AML-193 (cell line): ENCODE data around the gene TRDMT1.
"Not testable (repeated sequence)": the region's sequence is repeated elsewhere in the genome, so short reads cannot be mapped to it uniquely, and the experiment has no call there.

ENCODE experiments used
- DNase-seq, 2 experiments: peaks; one replicate each; lab custom pipeline; 2025; lab: John Stamatoyannopoulos, UW

Gene TRDMT1

DNA sequence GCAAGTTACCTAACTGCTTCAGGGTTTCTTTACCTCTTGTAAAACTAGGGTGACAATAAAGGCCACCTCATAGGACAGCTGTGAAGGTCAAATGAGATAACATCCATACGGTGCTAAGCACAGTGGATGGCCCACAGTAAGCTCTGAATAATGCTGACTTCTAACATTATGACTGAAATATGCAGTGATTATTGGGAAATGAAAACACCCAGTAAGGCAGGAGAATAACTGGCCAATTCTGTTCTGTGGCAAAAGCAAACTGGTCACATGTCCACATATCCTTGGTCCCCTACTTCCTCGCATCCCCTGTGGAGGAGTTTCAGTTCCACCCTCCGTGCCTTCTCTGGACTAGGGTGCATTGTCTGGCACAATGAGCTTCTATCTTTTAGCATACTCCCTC, 73.2 kb downstream of the TRDMT1 start:
- DNase-seq = no peak

- DNase-seq = no peak
Measured at GRCh38 chr10:17126327-17126726, 75.1 kb downstream of the TRDMT1 start.

DNA sequence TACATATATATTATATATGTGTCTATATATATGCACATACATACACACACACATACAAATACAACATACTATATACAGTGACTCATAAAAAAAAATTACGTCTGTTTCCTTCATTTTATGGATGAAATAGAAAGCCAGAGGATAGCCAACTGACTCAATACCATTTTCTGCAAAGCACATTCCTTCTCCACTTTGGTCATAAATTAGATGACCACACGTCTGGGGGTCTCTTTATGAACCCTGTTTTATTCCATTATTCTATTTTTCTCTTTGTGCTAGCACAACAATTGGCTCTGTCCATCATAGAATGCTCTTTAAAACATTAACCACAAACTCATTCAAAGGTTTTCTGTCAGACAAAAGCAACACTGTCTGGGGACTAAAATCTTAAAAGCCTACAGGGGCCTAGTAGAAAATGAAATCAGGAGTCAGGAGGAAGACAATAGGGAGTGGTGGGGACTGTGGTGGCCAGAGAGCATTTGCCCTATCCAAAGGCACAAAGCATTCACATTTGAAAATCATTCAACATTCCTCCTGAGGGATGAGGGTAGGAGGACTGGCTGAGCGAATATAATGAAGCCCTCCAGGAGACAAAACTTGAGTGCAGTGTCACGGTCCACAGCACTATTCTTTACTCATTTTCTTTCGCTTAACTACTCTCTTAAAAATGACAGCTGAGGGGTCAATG, 76.1 kb downstream of the TRDMT1 start:
- DNase-seq = no peak

GRCh38 chr10:17123961-17124360, 77.5 kb downstream of the TRDMT1 start:
- DNase-seq = no peak

DNA sequence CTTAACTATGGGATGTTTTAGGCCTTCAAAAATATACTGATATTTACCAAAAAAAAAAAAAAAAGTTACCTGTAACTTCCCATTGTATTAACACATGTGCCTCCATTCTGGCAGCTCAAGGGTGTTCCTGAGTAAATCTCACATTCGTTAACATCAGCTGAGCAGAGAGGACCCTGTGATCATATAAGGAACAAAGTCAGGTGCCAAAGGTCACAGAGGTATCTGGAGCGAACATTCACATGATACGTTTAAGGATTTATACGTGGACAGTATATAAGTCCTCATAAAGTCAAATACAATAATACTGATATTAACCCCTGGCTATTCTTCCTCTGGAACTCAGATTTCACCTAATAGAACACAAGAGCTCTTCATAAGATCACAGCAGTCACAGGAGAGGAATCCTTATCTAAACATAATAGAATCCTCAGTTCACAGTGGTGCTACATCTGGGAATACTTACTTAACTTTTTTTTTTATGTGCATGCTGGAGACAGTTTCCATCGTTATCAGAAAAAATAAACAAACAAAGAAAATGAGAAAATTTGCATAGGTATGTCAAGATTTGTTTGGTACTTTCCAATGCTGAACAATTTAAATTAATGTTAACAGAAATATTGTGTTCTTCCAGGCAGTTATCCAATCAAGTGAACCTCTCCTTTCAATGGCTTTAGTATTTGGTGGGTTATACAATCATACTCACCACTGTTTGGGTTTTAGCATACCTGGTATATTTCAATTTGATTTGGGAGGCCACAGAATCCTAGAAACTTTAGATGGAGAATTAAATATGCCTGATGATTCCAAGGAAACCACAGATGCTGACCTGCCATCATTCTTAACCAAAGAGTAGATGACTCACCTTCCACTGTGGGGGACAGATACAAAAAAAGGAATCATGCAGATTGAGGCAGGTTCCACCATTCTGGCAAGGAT, 78.5 kb downstream of the TRDMT1 start:
- DNase-seq = no peak

GRCh38 chr10:17122052-17122451, 79.4 kb downstream of the TRDMT1 start:
- no peak for DNase-seq

- DNase-seq = no peak
Measured at GRCh38 chr10:17120694-17121093, 80.8 kb downstream of the TRDMT1 start.

- DNase-seq = no peak
Measured at GRCh38 chr10:17119845-17120244, 81.6 kb downstream of the TRDMT1 start.

DNA sequence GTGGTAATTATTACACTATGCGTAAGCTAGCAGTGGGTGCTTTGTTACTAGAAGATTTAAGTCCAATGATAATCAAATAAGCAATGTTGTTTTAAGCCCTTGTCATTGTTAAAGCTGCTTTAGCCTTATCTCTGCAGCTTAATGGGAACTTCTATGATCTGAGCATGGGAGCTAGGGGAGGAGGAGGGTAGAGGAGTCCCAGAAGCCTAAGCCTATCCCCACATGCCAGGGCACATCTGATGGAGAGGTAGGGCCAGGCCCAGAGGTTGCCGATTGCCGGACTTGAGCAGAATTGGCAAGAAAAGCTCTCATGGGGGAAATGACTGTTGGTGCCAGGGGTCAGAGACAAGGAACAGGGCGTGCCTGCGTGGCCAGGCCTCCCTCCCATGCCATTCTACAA, 85.3 kb downstream of the TRDMT1 start:
- no peak for DNase-seq

- DNase-seq = no peak
Measured at GRCh38 chr10:17115683-17116082, 85.8 kb downstream of the TRDMT1 start.

DNA sequence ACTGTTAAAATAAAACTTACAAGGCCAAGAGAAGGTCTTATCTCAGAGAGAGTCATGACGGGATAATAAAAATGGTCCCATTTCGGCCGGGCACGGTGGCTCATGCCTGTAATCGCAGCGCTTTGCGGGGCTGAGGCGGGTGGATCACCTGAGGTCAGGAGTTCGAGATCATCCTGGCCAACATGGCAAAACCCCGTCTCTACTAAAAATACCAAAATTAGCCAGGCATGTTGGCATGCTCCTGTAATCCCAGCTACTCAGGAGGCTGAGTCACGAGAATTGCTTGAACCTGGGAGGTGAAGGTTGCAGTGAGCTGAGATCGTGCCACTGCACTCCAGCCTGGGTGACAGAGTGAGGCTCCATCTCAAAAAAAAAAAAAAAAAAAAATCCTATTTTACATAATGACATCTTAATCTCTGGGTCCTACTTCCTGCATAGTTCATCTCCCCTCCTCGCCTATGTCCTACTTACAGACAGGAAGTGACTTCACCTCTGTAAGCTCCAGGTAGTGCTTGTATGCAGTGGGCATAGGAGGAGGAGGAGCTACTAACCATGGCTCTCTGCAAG, 86.5 kb downstream of the TRDMT1 start:
- DNase-seq = not testable (repeated sequence)

DNA sequence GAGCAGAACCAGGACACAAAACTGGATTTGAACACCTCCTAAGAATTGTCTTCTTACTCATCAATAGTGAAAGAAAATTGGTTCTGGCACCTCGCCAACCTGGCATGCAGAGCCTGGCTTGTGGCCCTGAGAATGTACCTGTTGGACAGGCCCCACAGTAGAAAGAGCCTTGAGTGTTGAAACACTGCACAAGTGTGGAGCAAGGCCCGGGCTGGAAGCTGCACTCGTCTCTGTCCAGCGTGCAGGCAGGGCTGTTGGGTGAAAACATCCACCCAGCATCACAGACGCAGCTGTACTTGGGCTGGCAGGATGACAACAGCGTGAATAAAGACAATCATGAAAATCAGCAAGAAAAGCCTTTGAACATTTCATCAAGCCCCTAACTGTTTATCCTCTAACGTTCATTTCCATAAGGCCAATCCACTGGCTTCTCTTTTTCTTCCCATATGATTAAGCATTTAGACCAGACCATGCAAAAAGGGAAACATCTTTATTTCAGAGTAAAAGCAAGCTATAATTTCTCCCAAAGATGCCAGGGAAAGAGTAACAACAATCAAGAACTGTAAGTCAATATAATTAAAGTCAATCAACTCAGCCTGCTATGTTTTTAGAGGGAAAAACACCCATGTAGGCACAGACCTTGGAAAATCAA, 87.5 kb downstream of the TRDMT1 start:
- DNase-seq = no peak

GRCh38 chr10:17113346-17113745, 88.1 kb downstream of the TRDMT1 start:
- DNase-seq = no peak

- no peak for DNase-seq
Measured at GRCh38 chr10:17112566-17112965, 88.9 kb downstream of the TRDMT1 start.

DNA sequence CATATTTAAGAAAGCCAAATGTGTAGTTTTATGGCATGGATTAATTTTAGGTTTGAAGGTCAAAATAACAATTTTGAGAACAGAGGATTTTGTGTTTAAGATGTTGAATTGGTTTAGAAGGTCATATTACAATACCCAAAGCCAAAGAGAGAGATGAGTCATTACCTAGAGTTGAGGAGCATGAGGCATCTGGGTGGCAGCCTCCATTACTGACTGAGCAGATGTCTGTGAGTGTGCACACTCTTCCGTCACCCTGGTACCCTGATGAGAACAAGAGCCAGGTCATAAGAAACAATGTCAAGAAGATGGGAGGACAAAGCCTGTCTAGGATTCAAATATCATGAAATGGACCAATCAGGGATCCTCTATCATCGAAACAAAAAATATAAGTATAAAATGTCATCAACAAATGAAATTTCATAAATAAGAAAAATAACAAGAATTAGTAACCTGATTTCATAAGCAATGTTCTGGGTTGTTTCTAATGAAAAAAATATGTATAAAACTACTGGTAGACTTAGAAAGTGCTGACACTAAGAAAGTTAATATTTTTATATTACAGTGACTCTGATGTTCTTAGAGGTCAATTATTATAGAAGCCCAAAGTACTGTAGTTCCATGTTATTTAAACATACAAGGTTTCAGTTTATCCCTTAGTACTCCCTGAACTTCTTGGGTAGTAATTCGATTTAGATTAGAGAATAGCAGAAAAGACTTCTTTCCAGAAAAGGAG, 91.8 kb downstream of the TRDMT1 start:
- DNase-seq = no peak

DNA sequence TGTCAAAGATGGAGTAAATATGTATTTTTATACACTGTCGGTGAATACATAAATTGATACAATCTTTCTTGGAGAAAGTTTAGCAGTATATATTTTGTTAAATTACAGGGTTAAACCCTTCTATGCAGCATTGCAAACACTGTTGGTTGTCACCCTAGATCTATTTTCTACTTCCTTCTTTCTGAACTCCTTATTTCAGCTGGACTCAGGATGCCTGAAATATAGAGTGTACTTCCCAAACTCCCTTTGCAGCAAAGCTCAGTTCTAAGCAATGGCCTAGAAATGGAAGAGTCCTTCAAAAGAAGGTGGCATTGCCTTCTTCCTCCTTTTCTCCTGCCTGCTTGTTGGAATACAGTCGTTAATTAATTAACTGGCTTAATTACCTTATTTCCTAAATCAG, 92.4 kb downstream of the TRDMT1 start:
- no peak for DNase-seq

- DNase-seq = no peak
Measured at GRCh38 chr10:17106991-17107390, 94.5 kb downstream of the TRDMT1 start.

GRCh38 chr10:17101910-17102266, 99.6 kb downstream of the TRDMT1 start:
- DNase-seq = no peak

DNA sequence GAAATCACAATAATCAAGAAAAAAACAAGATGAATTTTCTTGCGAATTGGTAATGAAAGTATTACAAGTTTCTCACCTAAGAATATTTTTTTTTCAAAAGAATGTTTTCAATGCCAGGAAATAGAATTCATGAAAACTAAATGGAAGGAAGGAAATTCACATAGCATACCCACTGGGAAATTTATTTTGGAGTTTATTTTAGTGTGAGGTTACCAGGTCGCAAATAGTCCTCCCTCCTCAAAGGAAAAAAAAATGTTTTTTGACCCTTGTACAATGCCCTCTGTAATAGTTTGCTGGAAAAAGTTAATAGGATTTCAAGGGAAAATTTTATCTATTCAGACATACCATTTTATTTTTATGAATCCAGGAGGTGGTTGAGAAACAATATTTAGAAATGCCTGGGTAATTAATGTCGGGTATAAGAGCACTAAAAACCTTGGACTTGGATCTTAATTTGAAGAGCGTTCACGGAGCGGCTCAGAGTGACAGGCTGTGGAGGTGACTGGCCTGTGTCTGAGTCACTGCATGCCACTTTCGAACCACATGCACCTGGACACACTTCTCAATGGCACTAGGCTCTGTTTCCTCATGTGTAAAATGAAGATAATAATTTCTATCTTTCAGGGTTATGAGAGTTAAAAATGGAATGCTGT, 100.1 kb downstream of the TRDMT1 start:
- DNase-seq = no peak

GRCh38 chr10:17100586-17100985, 100.9 kb downstream of the TRDMT1 start:
- no peak for DNase-seq

DNA sequence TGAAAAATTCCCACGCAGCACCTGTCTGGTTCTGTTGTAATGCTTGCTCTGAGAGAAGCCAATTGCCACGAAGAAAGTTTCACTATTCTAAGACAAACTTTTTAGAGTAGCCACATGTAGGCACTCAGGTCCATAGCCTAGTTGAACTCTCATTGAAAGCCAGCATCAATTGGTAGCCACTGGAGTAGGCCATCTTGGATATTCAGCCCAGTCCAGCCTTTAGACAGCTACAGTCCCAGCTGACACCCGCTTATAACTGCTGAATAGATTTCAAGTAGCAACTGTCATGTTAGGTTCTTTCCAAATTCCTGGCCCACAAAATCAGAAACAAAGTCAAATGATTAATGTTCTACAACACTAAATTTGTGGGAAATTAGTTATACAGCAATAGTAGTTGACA, 103.5 kb downstream of the TRDMT1 start:
- DNase-seq = no peak
